HepG2 (cell line): ENCODE measurements around the gene RPH3AL. TPM values are rescaled to one million over a fixed set of nuclear protein-coding genes. Genes with fewer than 3 reads are reported as not detected.

Experiments
- ARID2 ChIP-seq: sonication (generic); formaldehyde crosslinking; IDR thresholded peaks from 2 replicates; pipeline ENCODE4 v1.8.1; 2022; ENCODE audit warnings: mild to moderate bottlenecking, missing genetic modification reagents, borderline replicate concordance
- FOXK1 ChIP-seq: sonication (generic); formaldehyde crosslinking; IDR thresholded peaks from 2 replicates; pipeline ENCODE4 v1.4.0; 2020; ENCODE audit warnings: low read depth, missing genetic modification reagents, borderline replicate concordance
- HMG20B ChIP-seq: conservative IDR thresholded peaks from 2 replicates; pipeline ENCODE4 v1.6.1; 2016; ENCODE audit warnings: missing genetic modification reagents, missing compliant biosample characterization
- IKZF4 ChIP-seq: sonication (generic); formaldehyde crosslinking; IDR thresholded peaks from 2 replicates; pipeline ENCODE4 v1.5.1; 2020; ENCODE audit warnings: borderline replicate concordance, mild to moderate bottlenecking, low read depth, missing genetic modification reagents; ENCODE audit errors: not compliant biosample characterization
- KLF13 ChIP-seq: sonication (generic); formaldehyde crosslinking; IDR thresholded peaks from 2 replicates; pipeline ENCODE4 v1.4.0; 2020; ENCODE audit warnings: mild to moderate bottlenecking, missing genetic modification reagents
- MZF1 ChIP-seq: sonication (generic); formaldehyde crosslinking; IDR thresholded peaks from 2 replicates; pipeline ENCODE4 v1.8.1; 2023; ENCODE audit warnings: mild to moderate bottlenecking, missing genetic modification reagents, borderline replicate concordance
- NFIC ChIP-seq: IDR thresholded peaks from 2 replicates; pipeline ENCODE4 v1.6.1; 2012; ENCODE audit warnings: mild to moderate bottlenecking, low read length, inconsistent platforms
- NPAS2 ChIP-seq: sonication (generic); formaldehyde crosslinking; IDR thresholded peaks from 2 replicates; pipeline ENCODE4 v1.8.0; 2022; ENCODE audit warnings: mild to moderate bottlenecking, missing genetic modification reagents, borderline replicate concordance
- PCBP2 ChIP-seq: fragments of 200-400 bp; formaldehyde crosslinking; optimal IDR thresholded peaks from 2 replicates; pipeline ENCODE3; 2018; ENCODE audit warnings: low read length, low read depth; ENCODE audit not compliant: poor library complexity, severe bottlenecking
- SNRNP70 ChIP-seq: fragments of 200-400 bp; formaldehyde crosslinking; IDR thresholded peaks from 2 replicates; pipeline ENCODE4 v1.6.1; 2017; ENCODE audit warnings: mild to moderate bottlenecking, low read depth, low read length, moderate library complexity
- TCF7L2 ChIP-seq: IDR thresholded peaks from 2 replicates; pipeline ENCODE4 v1.6.1; 2011; ENCODE audit warnings: mild to moderate bottlenecking, low read depth, low read length, moderate library complexity
- ZNF124 ChIP-seq: sonication (generic); formaldehyde crosslinking; IDR thresholded peaks from 2 replicates; pipeline ENCODE4 v1.4.0; 2020; ENCODE audit warnings: missing genetic modification reagents
- ZNF18 ChIP-seq: sonication (generic); formaldehyde crosslinking; IDR thresholded peaks from 2 replicates; pipeline ENCODE4 v1.8.0; 2022; ENCODE audit warnings: mild to moderate bottlenecking, missing genetic modification reagents; ENCODE audit not compliant: insufficient replicate concordance
- ZNF260 ChIP-seq: sonication (generic); formaldehyde crosslinking; IDR thresholded peaks from 2 replicates; pipeline ENCODE4 v1.4.0; 2020; ENCODE audit warnings: missing genetic modification reagents, low read depth, mild to moderate bottlenecking, borderline replicate concordance
- ZNF337 ChIP-seq: sonication (generic); formaldehyde crosslinking; IDR thresholded peaks from 2 replicates; pipeline ENCODE4 v1.5.1; 2020; ENCODE audit warnings: missing genetic modification reagents, low read depth, mild to moderate bottlenecking, borderline replicate concordance
- ZNF530 ChIP-seq: sonication (generic); formaldehyde crosslinking; IDR thresholded peaks from 2 replicates; pipeline ENCODE4 v1.5.0; 2020; ENCODE audit warnings: low read depth, mild to moderate bottlenecking, missing genetic modification reagents
- ZNF713 ChIP-seq: sonication (generic); formaldehyde crosslinking; IDR thresholded peaks from 2 replicates; pipeline ENCODE4 v1.4.0; 2020; ENCODE audit warnings: mild to moderate bottlenecking, missing genetic modification reagents
- ZNF720 ChIP-seq: sonication (generic); formaldehyde crosslinking; IDR thresholded peaks from 2 replicates; pipeline ENCODE4 v1.4.0; 2020; ENCODE audit warnings: missing genetic modification reagents
- ZNF839 ChIP-seq: sonication (generic); formaldehyde crosslinking; IDR thresholded peaks from 2 replicates; pipeline ENCODE4 v1.4.0; 2020; ENCODE audit warnings: missing genetic modification reagents, mild to moderate bottlenecking, borderline replicate concordance
- polyA plus RNA-seq, 8 experiments: library from polyadenylated mRNA; depleted of rRNA in 3 of 8; stranded (reverse) in 7 of 8; unstranded in 1 of 8; fragments of >200 nt; fragmentation: Illumina TruSeq in 4 of 8; extraction: Trizol in 4 of 8; gene quantifications; 2 replicates each; pipeline versions ENCODE4 v1.2.1 to v1.2.3, GENCODE V29; 2011 to 2016; ENCODE audit warnings: low read depth in 4 of 8, missing spikeins in 1 of 8, mixed read lengths in 1 of 8; ENCODE audit not compliant: insufficient read depth in 1 of 8
- total RNA-seq, 5 experiments: library from RNA; depleted of rRNA; stranded (reverse); fragments of >200 nt; fragmentation: Illumina TruSeq; extraction: Trizol; gene quantifications; 2 replicates each; pipeline ENCODE4 v1.2.3, GENCODE V29; 2016; ENCODE audit warnings: low read depth in 1 of 5
- TF ChIP-seq, protein P1 (sequence below): sonication (generic); formaldehyde crosslinking; IDR thresholded peaks from 2 replicates; pipeline ENCODE4 v1.8.0; 2022; ENCODE audit warnings: mild to moderate bottlenecking, missing genetic modification reagents, moderate library complexity

The RPH3AL gene
- total and polyA plus RNA-seq, 2 of the 13 experiments (the other 11 are each of a cell fraction or from before 2014, with no cell fraction given) = 7.8 to 16.4 TPM

GRCh38 chr17:182050-182751 is 170.4 kb downstream of the RPH3AL start (continued):
- TF ChIP-seq SNRNP70 = no peak
- no peak for TF ChIP-seq ZNF260 (CRISPR knock-in tag)
- no peak for TF ChIP-seq KLF13 (CRISPR knock-in tag)
- TF ChIP-seq ZNF337 (CRISPR knock-in tag) = no peak
- no peak for TF ChIP-seq FOXK1 (CRISPR knock-in tag)
- TF ChIP-seq ZNF124 = no peak
- TF ChIP-seq ZNF713 = no peak
- no peak for TF ChIP-seq ZNF530 (CRISPR knock-in tag)
- TF ChIP-seq, protein P1, sequence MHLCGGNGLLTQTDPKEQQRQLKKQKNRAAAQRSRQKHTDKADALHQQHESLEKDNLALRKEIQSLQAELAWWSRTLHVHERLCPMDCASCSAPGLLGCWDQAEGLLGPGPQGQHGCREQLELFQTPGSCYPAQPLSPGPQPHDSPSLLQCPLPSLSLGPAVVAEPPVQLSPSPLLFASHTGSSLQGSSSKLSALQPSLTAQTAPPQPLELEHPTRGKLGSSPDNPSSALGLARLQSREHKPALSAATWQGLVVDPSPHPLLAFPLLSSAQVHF (CRISPR knock-in tag) = no peak
- no peak for TF ChIP-seq NFIC
- no peak for TF ChIP-seq NPAS2 (CRISPR knock-in tag)
- TF ChIP-seq IKZF4 (CRISPR knock-in tag) = no peak
- no peak for TF ChIP-seq ZNF720 (CRISPR knock-in tag)
- TF ChIP-seq PCBP2 = no peak
- TF ChIP-seq ARID2 = no peak
- 0 out of 2 replicates have a peak, but pooled peaks have one; percentile 47 for TF ChIP-seq MZF1 (CRISPR knock-in tag)
- TF ChIP-seq HMG20B (CRISPR knock-in tag) = no peak
- no peak for TF ChIP-seq ZNF839 (CRISPR knock-in tag)
- no peak for TF ChIP-seq ZNF18
- no peak for TF ChIP-seq TCF7L2
